SK-N-SH (cell line): ENCODE data around the gene CRTAP.

ENCODE experiments used
- ELF1 ChIP-seq: IDR thresholded peaks from 2 replicates; pipeline ENCODE4 v1.4.0; 2012
- POLR2AphosphoS5 ChIP-seq: IDR thresholded peaks from 2 replicates; pipeline ENCODE4 v1.6.1; 2012; ENCODE audit warnings: low read depth, low read length
- RCOR1 ChIP-seq: fragments of 150-350 bp; IDR thresholded peaks from 2 replicates; pipeline ENCODE4 v1.6.1; 2017; ENCODE audit warnings: antibody characterized with exemption, low read length
- RXRA ChIP-seq: IDR thresholded peaks from 2 replicates; pipeline ENCODE4 v1.4.0; 2012; ENCODE audit warnings: low read depth, mild to moderate bottlenecking, borderline replicate concordance
- TCF12 ChIP-seq: IDR thresholded peaks from 2 replicates; pipeline ENCODE4 v1.4.0; 2012
- TF ChIP-seq, protein P1 (sequence below): fragments of 150-350 bp; IDR thresholded peaks from 2 replicates; pipeline ENCODE4 v1.6.1; 2016; ENCODE audit warnings: mild to moderate bottlenecking, low read depth, low read length
- TF ChIP-seq, protein P2 (sequence below): fragments of 200-600 bp; sonication (generic); IDR thresholded peaks from 2 replicates; pipeline ENCODE4 v1.6.1; 2017; ENCODE audit warnings: antibody characterized with exemption, mild to moderate bottlenecking, moderate library complexity
- TF ChIP-seq, protein P3 (sequence below): IDR thresholded peaks from 2 replicates; pipeline ENCODE4 v1.6.1; 2012; ENCODE audit warnings: mild to moderate bottlenecking, low read depth, low read length, moderate library complexity

DNA sequence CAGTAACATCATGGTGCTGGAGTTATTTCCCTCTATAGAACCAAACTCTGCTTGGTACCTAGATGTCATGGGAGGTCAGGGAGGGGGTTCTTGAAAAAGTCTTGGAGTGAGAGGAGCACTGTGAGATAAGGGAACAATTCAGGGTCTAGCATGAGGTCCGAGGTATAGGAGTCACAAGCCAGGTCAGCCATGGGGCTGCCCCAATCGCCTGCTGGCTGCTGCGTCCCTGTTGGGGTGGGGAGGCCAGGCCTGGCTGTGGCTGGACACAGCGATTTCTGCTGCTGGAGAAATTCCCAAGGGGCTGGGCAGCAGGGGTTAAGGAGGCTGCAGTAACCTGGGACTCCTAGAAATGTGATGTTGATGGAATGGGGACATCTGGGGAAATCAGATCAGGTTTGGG lies 59.9 kb downstream of the CRTAP start:
- TF ChIP-seq, protein P1, sequence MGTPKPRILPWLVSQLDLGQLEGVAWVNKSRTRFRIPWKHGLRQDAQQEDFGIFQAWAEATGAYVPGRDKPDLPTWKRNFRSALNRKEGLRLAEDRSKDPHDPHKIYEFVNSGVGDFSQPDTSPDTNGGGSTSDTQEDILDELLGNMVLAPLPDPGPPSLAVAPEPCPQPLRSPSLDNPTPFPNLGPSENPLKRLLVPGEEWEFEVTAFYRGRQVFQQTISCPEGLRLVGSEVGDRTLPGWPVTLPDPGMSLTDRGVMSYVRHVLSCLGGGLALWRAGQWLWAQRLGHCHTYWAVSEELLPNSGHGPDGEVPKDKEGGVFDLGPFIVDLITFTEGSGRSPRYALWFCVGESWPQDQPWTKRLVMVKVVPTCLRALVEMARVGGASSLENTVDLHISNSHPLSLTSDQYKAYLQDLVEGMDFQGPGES: no peak
- TF ChIP-seq, protein P2, sequence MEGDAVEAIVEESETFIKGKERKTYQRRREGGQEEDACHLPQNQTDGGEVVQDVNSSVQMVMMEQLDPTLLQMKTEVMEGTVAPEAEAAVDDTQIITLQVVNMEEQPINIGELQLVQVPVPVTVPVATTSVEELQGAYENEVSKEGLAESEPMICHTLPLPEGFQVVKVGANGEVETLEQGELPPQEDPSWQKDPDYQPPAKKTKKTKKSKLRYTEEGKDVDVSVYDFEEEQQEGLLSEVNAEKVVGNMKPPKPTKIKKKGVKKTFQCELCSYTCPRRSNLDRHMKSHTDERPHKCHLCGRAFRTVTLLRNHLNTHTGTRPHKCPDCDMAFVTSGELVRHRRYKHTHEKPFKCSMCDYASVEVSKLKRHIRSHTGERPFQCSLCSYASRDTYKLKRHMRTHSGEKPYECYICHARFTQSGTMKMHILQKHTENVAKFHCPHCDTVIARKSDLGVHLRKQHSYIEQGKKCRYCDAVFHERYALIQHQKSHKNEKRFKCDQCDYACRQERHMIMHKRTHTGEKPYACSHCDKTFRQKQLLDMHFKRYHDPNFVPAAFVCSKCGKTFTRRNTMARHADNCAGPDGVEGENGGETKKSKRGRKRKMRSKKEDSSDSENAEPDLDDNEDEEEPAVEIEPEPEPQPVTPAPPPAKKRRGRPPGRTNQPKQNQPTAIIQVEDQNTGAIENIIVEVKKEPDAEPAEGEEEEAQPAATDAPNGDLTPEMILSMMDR: no peak
- no peak for TF ChIP-seq POLR2AphosphoS5
- TF ChIP-seq RXRA: no peak
- TF ChIP-seq, protein P3, sequence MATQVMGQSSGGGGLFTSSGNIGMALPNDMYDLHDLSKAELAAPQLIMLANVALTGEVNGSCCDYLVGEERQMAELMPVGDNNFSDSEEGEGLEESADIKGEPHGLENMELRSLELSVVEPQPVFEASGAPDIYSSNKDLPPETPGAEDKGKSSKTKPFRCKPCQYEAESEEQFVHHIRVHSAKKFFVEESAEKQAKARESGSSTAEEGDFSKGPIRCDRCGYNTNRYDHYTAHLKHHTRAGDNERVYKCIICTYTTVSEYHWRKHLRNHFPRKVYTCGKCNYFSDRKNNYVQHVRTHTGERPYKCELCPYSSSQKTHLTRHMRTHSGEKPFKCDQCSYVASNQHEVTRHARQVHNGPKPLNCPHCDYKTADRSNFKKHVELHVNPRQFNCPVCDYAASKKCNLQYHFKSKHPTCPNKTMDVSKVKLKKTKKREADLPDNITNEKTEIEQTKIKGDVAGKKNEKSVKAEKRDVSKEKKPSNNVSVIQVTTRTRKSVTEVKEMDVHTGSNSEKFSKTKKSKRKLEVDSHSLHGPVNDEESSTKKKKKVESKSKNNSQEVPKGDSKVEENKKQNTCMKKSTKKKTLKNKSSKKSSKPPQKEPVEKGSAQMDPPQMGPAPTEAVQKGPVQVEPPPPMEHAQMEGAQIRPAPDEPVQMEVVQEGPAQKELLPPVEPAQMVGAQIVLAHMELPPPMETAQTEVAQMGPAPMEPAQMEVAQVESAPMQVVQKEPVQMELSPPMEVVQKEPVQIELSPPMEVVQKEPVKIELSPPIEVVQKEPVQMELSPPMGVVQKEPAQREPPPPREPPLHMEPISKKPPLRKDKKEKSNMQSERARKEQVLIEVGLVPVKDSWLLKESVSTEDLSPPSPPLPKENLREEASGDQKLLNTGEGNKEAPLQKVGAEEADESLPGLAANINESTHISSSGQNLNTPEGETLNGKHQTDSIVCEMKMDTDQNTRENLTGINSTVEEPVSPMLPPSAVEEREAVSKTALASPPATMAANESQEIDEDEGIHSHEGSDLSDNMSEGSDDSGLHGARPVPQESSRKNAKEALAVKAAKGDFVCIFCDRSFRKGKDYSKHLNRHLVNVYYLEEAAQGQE: no peak
- no peak for TF ChIP-seq ELF1
- no peak for TF ChIP-seq TCF12
- TF ChIP-seq RCOR1: no peak
